Measurements from ENCODE around the gene NR1H3.
A peak's percentile ranks its signal among the peaks of the same experiment; 100 is the strongest.

NR1H3 gene

DNA sequence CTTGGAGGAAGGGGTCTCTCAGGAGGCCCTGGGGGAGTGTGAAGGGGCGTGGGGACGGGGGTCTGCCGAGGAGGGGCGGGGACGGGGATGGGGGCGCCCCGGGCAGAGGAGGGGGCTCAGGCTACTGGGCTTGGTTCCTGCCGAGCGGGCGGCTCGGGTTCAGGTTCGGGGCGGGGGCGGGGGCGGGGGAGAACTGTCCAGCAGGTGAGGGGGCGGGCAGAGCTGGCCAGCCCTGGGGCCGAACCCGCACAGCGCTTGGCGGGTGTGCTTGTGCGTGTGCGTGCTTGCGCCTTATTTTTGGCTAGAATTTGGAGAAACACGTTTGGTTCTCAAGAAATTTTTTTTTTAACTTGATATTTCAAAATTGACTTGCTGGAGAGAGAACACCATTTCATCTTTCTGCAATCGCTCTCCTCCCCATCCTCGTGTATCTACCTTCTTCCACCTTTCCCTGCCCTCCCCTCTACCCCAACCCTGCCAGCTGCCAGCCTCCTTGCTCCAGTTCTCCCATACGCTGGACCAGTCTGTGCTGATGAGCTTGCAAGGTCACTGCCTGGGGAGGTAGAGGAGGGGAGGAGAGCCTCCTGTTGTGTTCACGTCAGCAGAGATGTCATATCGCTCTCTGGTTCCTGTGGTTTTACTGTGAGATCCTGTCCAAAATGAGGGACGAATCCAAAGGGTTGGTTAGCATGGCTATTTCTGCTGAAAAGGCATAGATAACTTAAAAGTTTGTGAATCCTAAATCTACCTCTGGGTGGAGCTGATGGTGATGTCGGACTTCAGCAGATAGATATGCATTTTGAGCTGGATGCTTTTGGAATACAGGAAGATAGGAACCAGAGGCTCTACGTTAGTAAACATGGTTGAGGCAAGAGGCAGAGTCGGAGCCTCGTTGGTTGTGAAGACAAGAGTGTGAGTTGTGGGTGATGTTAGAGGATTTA, 12.8 kb downstream of the NR1H3 start:
- peak; percentile 33 for DNase-seq

DNA sequence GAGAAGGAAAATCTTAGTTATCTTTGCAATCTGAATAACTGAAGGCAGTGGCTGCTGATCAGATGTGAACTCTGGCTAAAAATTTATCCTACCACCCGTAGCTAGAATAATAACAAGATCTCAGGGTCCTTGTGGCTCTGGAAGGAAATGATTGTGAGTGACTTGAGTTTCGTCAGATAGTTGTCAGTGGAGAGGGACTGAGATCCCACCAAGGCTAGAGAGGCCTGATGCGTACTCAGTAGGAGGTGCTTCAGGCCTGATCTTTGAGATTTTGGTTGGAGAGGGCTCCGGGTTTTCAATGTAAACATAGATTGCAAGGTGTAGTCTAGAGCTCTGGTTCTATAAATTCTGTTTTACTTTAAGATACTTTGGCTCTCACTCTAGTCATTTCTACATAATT, 13.5 kb downstream of the NR1H3 start:
- DNase-seq, result no peak

DNA sequence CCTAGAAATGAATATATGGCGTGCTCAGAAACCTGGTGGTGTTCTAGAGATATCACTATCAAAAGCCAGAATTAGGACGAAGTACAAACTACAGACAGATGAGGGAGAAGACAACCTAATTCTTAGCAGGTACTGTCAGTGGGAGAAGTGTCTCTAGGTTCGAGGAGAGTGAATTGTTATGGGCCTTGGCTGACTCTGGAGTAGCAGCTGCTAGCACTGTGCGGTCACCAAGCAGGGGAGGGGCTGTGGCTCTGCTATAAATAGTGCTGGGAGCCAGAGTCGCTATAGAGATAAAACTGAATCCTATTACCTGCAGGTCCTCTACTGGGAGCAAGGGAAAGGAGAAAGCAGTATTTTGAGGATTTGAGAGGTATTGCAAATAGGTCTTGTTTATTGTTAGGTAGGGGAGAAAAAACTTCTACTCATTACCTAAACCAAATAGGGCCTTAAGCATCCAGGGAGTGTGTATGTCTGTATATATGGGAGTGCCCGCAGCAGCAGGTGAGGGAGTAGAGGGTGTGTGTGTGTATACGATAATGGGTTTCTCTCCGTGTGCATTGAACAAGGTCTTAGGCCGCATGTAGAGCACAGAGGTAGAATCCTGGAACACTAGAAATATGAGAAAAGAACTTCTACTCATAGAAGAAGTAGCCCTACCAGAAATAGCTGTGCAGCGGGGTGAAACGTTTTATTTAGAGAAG, 14.3 kb downstream of the NR1H3 start:
- DNase-seq, result no peak

DNA sequence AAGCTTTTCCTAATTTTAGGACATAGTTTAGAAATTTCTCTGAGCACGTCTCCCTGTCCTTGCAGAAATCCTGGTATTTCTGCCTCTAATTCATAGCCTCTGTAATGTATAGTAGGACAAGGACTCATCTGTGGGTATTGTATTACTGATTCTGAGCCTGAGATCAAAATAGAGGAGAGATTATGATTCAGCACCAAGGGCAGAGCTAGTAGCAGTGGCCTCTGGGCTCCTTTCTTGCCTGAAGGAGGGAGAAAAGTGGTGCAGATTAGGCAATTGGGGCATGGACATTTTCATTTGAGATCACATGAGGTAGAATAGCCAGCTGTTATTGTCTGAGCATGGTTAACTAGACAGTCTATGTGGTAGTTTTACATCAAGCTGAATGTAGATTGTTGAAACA, 14.9 kb downstream of the NR1H3 start:
- no peak for DNase-seq

DNA sequence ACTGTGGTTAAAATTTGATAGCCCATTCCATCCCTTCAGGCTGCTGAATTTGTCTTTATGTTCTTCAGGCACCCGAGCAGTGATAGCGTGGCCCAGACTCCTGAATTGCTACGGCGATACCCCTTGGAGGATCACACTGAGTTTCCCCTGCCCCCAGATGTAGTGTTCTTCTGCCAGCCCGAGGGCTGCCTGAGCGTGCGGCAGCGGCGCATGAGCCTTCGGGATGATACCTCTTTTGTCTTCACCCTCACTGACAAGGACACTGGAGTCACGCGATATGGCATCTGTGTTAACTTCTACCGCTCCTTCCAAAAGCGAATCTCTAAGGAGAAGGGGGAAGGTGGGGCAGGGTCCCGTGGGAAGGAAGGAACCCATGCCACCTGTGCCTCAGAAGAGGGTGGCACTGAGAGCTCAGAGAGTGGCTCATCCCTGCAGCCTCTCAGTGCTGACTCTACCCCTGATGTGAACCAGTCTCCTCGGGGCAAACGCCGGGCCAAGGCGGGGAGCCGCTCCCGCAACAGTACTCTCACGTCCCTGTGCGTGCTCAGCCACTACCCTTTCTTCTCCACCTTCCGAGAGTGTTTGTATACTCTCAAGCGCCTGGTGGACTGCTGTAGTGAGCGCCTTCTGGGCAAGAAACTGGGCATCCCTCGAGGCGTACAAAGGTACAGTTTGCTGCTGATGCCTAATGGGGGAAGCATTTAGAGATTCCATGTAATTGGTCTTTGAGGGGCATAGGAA, 16.9 kb downstream of the NR1H3 start:
- no peak for DNase-seq

DNA sequence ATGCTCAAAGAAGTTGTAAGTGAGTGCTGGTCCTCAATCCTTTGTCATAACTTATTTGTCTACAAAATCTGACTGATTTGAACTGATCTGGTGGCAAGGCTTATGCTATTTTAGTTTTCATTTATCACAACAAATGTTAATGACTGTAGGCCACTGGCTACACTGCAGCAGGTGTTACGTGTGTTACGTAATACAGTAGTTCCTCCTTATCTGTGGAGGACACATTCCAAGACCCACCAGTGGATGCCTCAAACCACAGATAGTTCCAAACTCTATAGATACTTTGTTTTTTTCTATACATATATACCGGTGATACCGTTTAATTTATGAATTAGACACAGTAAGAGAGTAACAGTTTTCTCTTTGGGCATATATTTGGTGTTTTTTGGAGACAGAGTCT, 19.1 kb downstream of the NR1H3 start:
- DNase-seq, result no peak

DNA sequence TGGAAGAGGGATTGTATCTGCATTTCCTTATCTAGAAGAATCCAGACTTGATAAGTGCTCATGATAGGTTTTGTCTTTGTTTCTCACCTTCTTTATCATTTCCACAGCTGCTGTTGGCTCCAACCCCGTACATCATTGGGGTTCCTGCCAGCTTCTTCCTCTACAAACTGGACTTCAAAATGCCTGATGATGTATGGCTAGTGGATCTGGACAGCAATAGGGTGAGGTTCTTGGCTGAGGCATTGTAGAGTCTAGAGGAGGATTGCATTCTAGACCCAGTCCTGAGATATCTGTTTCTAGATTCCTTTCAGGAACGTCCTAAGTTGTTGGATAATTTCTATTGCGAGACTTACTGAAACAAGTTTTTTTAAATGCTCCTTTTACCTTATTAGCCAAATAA, 20.3 kb downstream of the NR1H3 start:
- DNase-seq, result no peak

DNA sequence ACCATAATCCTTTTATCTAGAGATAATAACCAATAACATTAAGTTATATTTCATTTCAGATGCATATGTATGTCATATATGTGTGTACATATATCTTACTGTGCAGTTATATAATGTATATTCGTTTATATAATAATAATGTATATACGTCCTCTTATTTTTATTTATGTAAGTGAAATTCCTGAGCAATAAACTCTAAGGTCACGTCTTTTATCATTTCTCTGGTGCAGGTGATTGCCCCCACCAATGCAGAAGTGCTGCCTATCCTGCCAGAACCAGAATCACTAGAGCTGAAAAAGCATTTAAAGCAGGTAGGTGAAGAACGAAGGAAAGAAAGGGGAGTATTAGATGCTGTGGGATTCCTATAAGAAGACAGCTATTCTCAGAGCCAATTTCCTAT, 21.0 kb downstream of the NR1H3 start:
- no peak for DNase-seq

DNA sequence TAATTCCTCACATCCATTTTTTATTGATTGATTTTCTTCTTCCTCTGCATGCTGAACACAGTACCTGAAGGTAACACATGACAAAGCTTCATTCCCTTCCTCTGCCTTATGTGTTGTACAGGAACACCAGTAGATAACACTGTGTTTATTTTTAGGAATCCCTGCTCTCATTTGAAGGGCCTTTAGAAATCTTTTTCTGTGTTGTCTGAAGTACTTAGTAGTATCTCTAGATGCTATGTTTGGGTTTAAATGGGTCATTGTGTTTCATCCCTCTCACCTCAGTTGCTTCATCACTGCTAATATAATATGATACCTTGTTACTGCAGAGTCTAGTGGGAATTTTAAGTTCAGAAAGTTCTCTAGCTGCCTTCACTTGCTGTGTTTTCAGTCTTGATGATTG, 22.3 kb downstream of the NR1H3 start:
- DNase-seq, result no peak

DNA sequence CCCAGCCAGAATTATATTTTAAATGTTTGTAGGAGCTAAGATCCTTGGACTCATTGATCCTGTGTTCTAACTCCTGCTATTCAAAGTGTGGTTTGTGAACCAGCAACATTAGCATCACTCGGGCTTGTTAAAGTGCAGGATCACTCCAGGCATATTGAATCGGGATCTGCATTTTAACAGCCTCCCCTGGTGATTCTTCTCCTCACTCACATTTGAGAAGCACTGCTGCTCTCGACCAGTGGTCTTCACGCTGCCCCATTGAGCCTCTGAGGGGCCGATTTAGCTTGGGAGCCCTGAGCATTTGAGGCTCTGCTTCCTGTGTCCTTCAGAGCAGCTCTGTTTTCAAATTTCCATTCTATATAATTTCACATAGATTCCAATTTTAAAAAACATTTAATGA, 23.1 kb downstream of the NR1H3 start:
- DNase-seq, result no peak

DNA sequence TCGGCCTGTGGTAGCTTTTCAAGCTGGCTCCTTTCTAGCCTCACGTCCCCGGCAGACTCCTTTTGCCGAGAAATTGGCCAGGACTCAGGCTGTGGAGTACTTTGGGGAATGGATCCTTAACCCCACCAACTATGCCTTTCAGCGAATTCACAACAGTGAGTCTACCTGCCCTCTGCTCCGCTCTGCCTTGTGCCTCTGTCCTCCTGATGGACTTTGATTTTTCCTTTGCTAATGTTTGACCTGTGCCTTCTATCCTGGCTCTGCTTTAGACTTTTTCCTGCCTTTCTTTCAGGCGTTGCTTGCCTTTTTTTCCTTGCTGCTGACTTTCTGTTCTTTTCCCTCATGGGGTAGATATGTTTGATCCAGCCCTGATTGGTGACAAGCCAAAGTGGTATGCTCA, 24.7 kb downstream of the NR1H3 start:
- DNase-seq, result no peak

DNA sequence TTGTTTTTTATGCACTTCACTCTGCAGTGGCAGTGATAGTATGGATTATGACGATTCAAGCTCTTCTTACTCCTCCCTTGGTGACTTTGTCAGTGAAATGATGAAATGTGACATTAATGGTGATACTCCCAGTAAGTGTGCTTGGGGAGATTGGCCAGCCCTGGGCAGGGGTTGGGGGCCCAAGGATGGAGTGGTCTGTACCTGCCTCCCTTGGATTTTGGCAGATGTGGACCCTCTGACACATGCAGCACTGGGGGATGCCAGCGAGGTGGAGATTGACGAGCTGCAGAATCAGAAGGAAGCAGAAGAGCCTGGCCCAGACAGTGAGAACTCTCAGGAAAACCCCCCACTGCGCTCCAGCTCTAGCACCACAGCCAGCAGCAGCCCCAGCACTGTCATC, 26.4 kb downstream of the NR1H3 start:
- DNase-seq, result no peak

DNA sequence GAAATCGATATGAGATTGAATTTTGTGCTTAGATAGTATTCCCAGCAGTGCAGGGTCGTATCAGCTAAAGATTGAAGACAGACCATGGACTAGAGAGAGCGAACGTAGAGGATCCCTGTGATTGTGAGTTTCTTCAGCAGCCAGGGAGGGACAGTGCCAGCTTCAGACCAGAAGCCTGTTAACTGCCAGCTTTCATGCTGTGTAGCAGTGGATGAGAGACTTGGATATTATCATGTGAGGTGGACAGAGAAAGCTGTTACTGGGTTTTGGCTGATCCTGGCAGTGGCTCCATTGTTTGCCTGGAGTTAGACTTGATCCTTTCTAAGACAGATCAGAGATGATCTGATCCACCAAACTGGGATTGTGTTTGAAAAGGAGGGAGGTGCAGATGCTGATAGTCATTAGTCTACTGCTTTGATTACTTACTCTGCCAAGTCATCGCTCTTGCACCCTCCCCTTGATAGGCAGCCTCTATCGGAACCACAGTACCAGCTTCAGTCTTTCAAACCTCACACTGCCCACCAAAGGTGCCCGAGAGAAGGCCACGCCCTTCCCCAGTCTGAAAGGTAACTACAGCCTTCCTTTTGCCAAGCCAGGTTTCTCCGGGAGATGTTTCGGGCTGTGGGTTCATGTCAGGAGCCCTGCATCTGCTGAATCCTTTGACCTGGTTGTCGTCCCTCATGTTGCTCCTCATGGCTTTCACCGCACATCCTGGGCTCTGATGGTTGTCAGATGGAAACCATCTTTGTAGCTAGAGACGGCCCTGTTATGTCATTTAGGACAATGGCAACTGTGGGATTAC, 28.4 kb downstream of the NR1H3 start:
- DNase-seq, result no peak

DNA sequence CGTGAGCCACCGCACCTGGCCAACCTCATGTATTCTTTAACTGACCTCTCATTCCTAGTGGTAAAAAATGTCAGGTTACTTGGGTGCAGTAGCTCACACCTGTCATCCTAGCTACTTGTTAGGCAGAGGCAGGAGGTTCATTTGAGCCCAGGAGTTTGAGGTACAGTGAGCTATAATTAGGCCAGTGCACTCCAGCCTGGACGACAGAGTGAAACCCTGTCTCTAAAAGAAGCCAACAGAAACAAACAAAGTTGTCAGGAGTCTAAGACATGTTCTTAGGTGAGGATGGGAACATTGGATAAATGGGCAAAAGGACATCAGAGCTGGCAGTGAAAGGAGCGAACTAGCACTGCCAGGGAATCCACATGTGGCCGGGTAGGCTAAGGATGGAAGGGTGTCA, 30.3 kb downstream of the NR1H3 start:
- no peak for DNase-seq

DNA sequence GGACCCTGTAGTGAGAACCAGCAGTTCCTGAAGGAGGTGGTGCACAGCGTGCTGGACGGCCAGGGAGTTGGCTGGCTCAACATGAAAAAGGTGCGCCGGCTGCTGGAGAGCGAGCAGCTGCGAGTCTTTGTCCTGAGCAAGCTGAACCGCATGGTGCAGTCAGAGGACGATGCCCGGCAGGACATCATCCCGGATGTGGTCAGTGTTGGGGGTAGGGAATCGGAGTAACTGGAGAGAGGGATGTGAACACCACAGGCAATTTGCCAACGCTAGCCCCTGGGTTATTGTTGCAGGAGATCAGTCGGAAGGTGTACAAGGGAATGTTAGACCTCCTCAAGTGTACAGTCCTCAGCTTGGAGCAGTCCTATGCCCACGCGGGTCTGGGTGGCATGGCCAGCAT, 32.1 kb downstream of the NR1H3 start:
- DNase-seq, result no peak

DNA sequence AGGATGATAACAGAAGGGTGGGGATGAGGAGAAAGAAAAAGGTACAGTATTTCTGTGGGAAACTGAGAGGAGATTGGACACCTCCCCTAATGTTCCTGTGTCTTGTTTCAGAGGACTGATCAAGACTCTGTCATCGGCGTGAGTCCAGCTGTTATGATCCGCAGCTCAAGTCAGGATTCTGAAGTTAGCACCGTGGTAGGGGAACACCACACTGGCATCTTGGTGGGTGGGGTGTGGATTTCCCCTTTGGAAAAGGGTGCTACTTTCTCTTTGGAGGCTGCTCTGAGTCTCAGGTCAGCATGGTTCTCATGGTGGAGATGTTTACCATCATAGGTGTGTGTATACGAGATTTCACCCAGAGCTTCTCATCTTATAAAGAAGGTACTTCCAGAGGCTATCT, 37.6 kb downstream of the NR1H3 start:
- no peak for DNase-seq

DNA sequence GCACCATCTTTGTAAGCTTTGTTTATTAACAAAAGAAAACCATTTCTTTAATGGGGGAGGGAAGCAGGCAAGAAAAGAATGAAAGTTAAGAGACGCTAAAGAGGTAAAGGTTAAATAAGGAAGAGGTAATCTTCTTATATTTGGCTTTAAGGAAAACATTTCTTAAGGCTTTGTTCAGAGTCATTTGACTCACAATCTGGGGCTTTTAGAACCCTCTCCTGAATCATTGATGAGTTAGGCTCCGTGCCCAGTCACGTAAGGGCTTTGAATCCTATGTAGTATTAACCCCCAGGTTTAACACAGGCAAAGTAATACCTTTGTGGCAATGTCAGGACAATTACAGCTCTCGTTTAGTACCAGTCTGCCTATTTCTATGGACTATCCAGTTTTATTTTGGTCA, 38.2 kb downstream of the NR1H3 start:
- DNase-seq, result no peak

DNA sequence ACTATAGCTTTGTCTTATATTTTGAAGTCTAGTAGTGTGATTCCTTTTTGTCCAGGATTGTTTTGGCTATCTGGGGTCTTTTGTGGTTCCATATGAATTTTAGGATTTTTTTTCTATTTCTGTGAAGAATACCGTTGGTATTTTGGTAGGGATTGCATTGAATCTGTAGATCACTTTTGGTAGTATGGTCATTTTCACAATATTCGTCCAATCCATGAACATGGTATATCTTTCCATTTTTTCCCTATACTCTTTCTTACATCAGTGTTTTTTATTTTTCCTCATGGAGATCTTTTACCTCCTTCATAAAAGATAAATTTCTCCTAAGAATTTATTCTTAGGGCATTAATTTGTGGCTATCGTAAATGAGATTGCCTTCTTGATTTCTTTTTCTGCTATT, 41.3 kb downstream of the NR1H3 start:
- no peak for DNase-seq

DNA sequence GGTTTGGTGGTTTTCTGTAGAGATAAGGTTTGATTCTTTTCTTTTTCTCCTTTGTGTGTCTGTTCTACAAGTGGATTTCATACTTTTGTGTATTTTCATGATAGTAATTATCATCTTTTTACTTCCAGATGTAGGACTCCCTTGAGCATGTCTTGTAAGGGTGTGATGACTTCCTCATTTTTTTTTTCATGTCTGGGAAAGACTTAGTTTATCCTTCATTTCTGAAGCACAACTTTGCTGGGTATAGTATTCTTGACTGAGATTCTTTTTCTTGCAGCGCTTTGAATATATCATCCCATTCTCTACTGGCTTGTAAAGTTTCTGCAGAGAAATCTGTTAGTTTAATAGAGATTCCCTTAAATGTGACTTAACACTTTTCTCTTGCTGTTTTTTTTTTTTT, 45.1 kb downstream of the NR1H3 start:
- no peak for DNase-seq

DNA sequence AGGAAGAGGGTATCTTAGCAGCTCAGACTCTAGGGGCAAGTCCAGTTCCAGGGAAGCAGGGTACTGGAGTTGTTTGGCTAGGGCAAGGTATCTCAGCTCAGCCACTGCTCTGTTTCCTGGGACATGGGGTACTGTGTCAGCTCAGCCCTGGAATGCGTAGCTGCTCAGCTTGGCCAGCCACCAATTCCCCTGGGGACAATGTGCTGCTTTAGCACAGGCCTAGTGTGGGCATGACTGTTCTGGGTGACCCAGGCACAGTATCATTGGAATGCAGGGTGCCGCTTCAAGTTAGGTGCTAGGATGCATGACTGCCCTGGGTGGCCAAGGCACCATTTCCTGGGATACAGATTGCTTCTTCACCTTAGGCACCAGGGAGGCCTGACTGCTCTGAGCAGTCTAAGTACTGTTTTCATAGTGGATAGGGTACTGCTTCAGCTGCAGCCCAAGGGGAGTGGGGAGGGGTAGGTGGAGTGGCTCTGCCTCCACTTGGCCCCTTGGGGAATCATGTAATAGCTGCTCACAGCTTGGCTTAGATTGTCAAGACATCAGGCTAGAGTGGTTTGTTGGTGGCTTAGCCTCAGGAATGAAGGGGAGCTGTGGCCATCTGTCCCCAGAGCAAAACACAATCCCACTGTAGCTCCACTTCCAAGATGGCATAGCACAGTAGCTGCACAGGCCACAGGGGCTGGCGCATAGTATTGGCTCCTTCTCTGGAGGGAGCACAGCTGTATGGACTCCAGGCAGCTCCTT, 48.1 kb downstream of the NR1H3 start:
- no peak for DNase-seq

DNA sequence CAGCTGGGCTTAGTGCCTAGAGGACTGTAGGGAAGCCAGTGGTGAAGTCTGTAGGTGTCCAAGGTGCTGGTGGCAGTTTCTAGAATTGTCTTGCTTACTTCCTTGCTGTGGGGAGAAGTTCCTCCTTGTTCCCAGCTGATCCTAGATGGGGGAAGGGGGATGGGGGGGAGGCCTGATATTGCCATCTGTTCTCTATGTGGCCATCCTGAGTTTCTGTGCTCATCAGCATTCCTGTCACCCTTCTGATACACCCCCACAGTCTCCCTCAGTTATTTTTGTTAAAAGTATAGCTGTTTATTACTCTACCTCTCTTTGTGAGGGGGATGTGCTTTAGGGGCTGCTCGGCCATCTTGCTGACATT, 48.7 kb downstream of the NR1H3 start:
- DNase-seq, result no peak

Measured in stimulated activated CD4-positive, alpha-beta T cell treated with anti-CD3 and anti-CD28 coated beads, Interleukin-4, amount 100 ng/mL, for 24 hours (primary cell).